NCI-H226 (cell line): Measurements from ENCODE around the gene TTC28.
A peak's percentile ranks its signal among the peaks of the same experiment; 100 is the strongest.
"Not testable (repeated sequence)": the region's sequence is repeated elsewhere in the genome, so short reads cannot be mapped to it uniquely, and the experiment has no call there.

Experiments
- DNase-seq: peaks from one replicate; pipeline ENCODE4 v3.0.0-alpha.2; 2015

TTC28 gene

GRCh38 chr22:28123989-28124766, 555.5 kb downstream of the TTC28 start:
- no peak for DNase-seq

- DNase-seq: no peak
Measured at GRCh38 chr22:28120691-28121592, 558.7 kb downstream of the TTC28 start.

- DNase-seq: no peak
Measured at GRCh38 chr22:28118957-28119631, 560.5 kb downstream of the TTC28 start.

- DNase-seq: peak; percentile 88
Measured at GRCh38 chr22:28116219-28116673, 563.4 kb downstream of the TTC28 start.

- DNase-seq: peak; percentile 56
Measured at GRCh38 chr22:28115426-28115825, 564.2 kb downstream of the TTC28 start.

- no peak for DNase-seq
Measured at GRCh38 chr22:28112548-28113043, 567.0 kb downstream of the TTC28 start.

- DNase-seq: no peak
Measured at GRCh38 chr22:28112190-28112544, 567.5 kb downstream of the TTC28 start.

GRCh38 chr22:28111501-28112189, 568.0 kb downstream of the TTC28 start:
- no peak for DNase-seq

GRCh38 chr22:28108851-28109250, 570.8 kb downstream of the TTC28 start:
- DNase-seq: no peak

- DNase-seq: no peak
Measured at GRCh38 chr22:28106617-28107016, 573.0 kb downstream of the TTC28 start.

- DNase-seq: no peak
Measured at GRCh38 chr22:28105988-28106387, 573.7 kb downstream of the TTC28 start.

- no peak for DNase-seq
Measured at GRCh38 chr22:28105413-28105812, 574.2 kb downstream of the TTC28 start.

- DNase-seq: no peak
Measured at GRCh38 chr22:28103596-28103995, 576.0 kb downstream of the TTC28 start.

- no peak for DNase-seq
Measured at GRCh38 chr22:28102151-28102812, 577.4 kb downstream of the TTC28 start.

GRCh38 chr22:28097627-28098026, 582.0 kb downstream of the TTC28 start:
- DNase-seq: no peak

GRCh38 chr22:28096161-28096560, 583.5 kb downstream of the TTC28 start:
- no peak for DNase-seq

GRCh38 chr22:28095316-28096095, 584.1 kb downstream of the TTC28 start:
- DNase-seq: no peak

- no peak for DNase-seq
Measured at GRCh38 chr22:28094771-28095170, 584.9 kb downstream of the TTC28 start.

- no peak for DNase-seq
Measured at GRCh38 chr22:28093711-28094110, 585.9 kb downstream of the TTC28 start.

- no peak for DNase-seq
Measured at GRCh38 chr22:28091486-28091885, 588.2 kb downstream of the TTC28 start.

- DNase-seq: not testable (repeated sequence)
Measured at GRCh38 chr22:28089541-28089940, 590.1 kb downstream of the TTC28 start.
